RCC 7860 (cell line): ENCODE measurements around the gene DDX49.
"Not testable (repeated sequence)": the region's sequence is repeated elsewhere in the genome, so short reads cannot be mapped to it uniquely, and the experiment has no call there.

ENCODE experiments used
- DNase-seq: peaks from one replicate; pipeline ENCODE4 v3.0.0-alpha.2; 2015; ENCODE audit warnings: low spot score
- FAIRE-seq: peaks from 2 replicates; lab custom pipeline; 2012; peaks lifted over from hg19 to GRCh38; lab: Jason Lieb, UNC

The DDX49 gene

GRCh38 chr19:18895038-18895823 lies 24.3 kb upstream of the DDX49 start:
- peak; percentile 46 for DNase-seq
- no peak for FAIRE-seq

- DNase-seq (no peak), FAIRE-seq (no peak)
Measured at GRCh38 chr19:18895824-18896341, 23.6 kb upstream of the DDX49 start, which contains the start of gene CERS1. Gene CERS1 (minus strand): TSS chr19:18896158. CDS start chr19:18896072, 86 bp downstream.

- no peak for FAIRE-seq
- DNase-seq, result no peak
Measured at GRCh38 chr19:18896421-18896841, 23.1 kb upstream of the DDX49 start.

- no peak for FAIRE-seq
- DNase-seq, result no peak
Measured at GRCh38 chr19:18897094-18898029, 22.2 kb upstream of the DDX49 start.

GRCh38 chr19:18898081-18898606 lies 21.4 kb upstream of the DDX49 start:
- DNase-seq, result no peak
- no peak for FAIRE-seq

GRCh38 chr19:18898607-18899408 lies 20.7 kb upstream of the DDX49 start:
- no peak for FAIRE-seq
- no peak for DNase-seq

- no peak for FAIRE-seq
- no peak for DNase-seq
Measured at GRCh38 chr19:18899624-18900560, 19.6 kb upstream of the DDX49 start.

GRCh38 chr19:18900700-18901481 lies 18.6 kb upstream of the DDX49 start:
- no peak for DNase-seq
- FAIRE-seq, result no peak

DNA sequence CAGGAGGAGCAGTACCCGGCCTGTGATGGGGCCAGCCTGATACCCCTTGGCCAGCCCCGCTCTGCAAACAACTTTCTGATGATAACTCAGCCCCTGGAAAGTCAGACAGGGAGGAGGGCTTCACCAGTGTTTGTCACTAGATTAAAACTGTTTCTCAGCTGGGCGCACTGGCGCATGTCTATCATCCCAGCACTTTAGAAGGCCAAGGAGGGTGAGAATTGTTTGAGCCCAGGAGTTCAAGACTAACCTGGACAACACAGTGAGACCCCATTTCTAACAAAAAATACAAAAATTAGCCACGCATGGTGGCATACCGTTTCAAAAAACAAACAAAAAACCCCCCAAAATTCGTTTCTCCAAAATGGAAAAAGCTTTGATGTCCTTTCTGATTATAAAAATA lies 18.0 kb upstream of the DDX49 start:
- DNase-seq, result no peak
- FAIRE-seq, result no peak

DNA sequence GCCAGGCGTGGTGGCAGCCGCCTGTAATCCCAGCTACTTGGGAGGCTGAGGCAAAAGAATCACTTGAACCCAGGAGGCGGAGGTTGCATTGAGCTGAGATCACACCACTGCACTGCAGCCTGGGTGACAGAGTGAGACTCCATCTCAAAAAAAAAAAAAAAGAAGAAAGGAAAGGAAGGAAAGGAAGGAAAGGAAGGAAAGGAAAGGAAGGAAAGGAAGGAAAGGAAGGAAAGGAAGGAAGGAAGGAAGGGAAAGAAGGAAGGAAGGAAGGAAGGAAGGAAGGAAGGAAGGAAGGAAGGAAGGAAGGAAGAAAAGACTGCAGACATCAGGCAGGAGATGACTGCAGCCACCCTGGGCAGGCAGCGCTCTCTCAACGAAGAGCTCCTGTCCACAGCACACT lies 17.0 kb upstream of the DDX49 start:
- not testable (repeated sequence) for DNase-seq, FAIRE-seq

DNA sequence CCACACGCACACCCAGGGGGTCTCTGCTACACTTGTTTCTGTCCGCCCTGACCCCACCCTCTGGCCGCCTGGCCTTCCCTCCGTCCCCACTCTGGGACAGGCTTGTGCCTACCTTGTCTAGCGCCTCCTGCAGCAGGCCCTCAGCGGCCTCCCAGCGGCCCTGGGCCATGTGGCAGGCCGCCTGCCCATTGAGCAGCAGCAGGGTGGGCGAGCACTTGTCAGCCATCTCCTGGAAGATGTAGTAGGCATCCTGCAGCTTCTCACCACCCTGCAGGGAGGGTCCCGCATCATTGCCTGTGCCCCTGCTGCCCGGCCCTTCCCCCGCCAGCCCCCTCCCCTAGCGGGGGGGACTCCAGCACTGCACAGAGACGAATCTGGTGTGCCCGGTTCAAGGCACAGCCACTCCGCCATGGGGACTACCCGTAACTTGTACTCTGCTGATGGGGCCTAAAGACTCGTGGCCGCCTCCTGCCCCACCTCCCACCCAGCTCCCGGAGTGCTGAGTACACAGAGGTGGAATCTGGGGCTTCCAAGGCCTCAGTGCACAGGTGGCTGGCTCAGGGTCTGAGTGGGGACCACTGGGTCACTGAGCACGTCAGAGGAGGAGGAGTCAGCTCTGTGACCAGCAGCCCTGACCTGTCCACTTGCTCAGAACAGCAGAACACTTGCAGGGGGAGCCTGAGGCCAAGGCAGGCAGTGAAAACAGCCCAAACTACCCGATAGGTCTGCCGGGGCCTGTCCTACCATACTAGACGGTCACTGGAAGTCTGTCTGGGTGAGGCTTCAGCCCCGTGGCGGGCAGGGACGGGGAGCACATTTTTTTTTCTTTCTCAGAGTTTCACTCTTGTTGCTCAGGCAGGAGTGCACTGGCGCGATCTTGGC lies 16.1 kb upstream of the DDX49 start:
- DNase-seq, result no peak
- FAIRE-seq, result no peak

GRCh38 chr19:18904334-18905057 lies 15.0 kb upstream of the DDX49 start:
- DNase-seq (no peak), FAIRE-seq (no peak)

DNA sequence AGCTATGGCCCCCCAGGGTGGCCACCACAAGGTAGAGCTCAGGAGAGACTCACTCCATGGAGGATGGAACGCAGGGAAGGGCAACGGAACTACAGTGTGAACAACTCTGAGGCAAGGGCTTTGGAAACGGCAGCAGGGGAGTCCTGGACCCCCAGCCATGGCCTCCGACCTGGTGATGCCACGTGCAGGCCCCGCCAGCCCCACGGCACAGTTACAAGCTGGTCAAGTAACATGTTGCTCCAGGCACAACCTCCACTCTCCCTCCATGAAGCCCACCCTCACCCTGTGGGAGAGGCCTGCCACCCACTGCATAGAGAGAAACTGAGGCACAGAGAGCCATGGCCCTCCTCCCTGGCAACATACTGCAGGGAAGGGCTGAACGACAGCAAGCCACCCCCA lies 14.5 kb upstream of the DDX49 start:
- DNase-seq (no peak), FAIRE-seq (no peak)

- DNase-seq, result no peak
- no peak for FAIRE-seq
Measured at GRCh38 chr19:18905513-18906236, 13.8 kb upstream of the DDX49 start.

GRCh38 chr19:18906605-18907519 lies 12.7 kb upstream of the DDX49 start:
- no peak for DNase-seq

More at GRCh38 chr19:18906605-18907519, 12.7 kb upstream of the DDX49 start:
- FAIRE-seq, result no peak
